Endothelial cell of hepatic sinusoid (primary cell): ENCODE data around the gene RPS8.
"Not testable (repeated sequence)": the region's sequence is repeated elsewhere in the genome, so short reads cannot be mapped to it uniquely, and the experiment has no call there.

Source experiments
- in situ Hi-C: cut with HindIII; loops from 2 replicates; pipeline ENCODE4 v1.10.0; 2017; ENCODE audit warnings: low sequenced_read_pairs

Gene RPS8

GRCh38 chr1:44778705-44779576 is 3.6 kb downstream of the RPS8 start:
- in situ Hi-C loops: loop anchor here (5.0 kb wide), 1 partner anchor 52 kb away; no protein-coding TSS in a partner anchor

- in situ Hi-C loops: no loop called here
These were observed 5.3 kb downstream of the RPS8 start for GRCh38 chr1:44780583-44781121.

- in situ Hi-C loops: no loop called here
These were observed 8.4 kb downstream of the RPS8 start for GRCh38 chr1:44783697-44784093.

GRCh38 chr1:44784094-44785028 is 9.0 kb downstream of the RPS8 start:
- in situ Hi-C loops: no loop called here

- in situ Hi-C loops: no loop called here
These were observed 9.7 kb downstream of the RPS8 start for GRCh38 chr1:44785029-44785380.

- in situ Hi-C loops: no loop called here
These were observed 10.3 kb downstream of the RPS8 start for GRCh38 chr1:44785501-44786137.

- in situ Hi-C loops: no loop called here
These were observed 10.9 kb downstream of the RPS8 start for GRCh38 chr1:44786138-44786840.

- in situ Hi-C loops: no loop called here
These were observed 11.6 kb downstream of the RPS8 start for GRCh38 chr1:44786841-44787426.

- in situ Hi-C loops: no loop called here
These were observed 12.2 kb downstream of the RPS8 start for GRCh38 chr1:44787506-44787905.

- in situ Hi-C loops: no loop called here
These were observed 12.9 kb downstream of the RPS8 start, which contains the start of gene BEST4 for GRCh38 chr1:44788120-44788860. BEST4 (minus strand) TSS chr1:44788170; CDS start chr1:44787705, 465 bp downstream.

- in situ Hi-C loops: no loop called here
These were observed 15.8 kb downstream of the RPS8 start for GRCh38 chr1:44790968-44791801.

- in situ Hi-C loops: no loop called here
These were observed 17.6 kb downstream of the RPS8 start for GRCh38 chr1:44792736-44793502.

- in situ Hi-C loops: not testable (repeated sequence)
These were observed 22.5 kb downstream of the RPS8 start for GRCh38 chr1:44797886-44798285.

GRCh38 chr1:44798481-44799365 is 23.4 kb downstream of the RPS8 start:
- in situ Hi-C loops: no loop called here

GRCh38 chr1:44799770-44800584 is 24.6 kb downstream of the RPS8 start, which contains the start of gene PLK3:
PLK3 (plus strand) TSS chr1:44800377; CDS start chr1:44800464, 87 bp downstream.
- in situ Hi-C loops: no loop called here
